ENCODE results near the gene TRPM4. TPM values are rescaled to one million over a fixed set of nuclear protein-coding genes. Genes with fewer than 3 reads are reported as not detected.

Gene TRPM4
- total and polyA plus RNA-seq, 2 experiments from 2014 or later: 16.5 to 25.7 TPM

DNA sequence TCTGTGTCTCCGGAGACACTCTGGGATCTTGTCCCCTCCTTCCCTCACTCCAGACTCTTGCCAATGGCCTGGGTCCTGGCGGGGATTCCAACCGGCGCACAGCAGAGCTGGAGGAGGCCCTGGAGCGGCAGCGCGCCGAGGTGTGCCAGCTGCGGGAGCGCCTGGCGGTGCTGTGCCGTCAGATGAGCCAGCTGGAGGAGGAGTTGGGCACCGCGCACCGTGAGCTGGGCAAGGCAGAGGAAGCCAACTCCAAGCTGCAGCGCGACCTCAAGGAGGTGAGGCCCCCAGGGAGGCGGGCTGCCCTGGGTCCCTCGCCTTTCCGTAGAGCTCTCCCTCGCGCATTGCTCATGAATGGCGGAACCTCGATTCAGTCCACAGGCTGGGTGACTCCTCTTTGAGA lies 27.3 kb upstream of the TRPM4 start (continued):
- TF ChIP-seq, protein P1, sequence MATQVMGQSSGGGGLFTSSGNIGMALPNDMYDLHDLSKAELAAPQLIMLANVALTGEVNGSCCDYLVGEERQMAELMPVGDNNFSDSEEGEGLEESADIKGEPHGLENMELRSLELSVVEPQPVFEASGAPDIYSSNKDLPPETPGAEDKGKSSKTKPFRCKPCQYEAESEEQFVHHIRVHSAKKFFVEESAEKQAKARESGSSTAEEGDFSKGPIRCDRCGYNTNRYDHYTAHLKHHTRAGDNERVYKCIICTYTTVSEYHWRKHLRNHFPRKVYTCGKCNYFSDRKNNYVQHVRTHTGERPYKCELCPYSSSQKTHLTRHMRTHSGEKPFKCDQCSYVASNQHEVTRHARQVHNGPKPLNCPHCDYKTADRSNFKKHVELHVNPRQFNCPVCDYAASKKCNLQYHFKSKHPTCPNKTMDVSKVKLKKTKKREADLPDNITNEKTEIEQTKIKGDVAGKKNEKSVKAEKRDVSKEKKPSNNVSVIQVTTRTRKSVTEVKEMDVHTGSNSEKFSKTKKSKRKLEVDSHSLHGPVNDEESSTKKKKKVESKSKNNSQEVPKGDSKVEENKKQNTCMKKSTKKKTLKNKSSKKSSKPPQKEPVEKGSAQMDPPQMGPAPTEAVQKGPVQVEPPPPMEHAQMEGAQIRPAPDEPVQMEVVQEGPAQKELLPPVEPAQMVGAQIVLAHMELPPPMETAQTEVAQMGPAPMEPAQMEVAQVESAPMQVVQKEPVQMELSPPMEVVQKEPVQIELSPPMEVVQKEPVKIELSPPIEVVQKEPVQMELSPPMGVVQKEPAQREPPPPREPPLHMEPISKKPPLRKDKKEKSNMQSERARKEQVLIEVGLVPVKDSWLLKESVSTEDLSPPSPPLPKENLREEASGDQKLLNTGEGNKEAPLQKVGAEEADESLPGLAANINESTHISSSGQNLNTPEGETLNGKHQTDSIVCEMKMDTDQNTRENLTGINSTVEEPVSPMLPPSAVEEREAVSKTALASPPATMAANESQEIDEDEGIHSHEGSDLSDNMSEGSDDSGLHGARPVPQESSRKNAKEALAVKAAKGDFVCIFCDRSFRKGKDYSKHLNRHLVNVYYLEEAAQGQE (IDR thresholded peaks at IDR 0.05; ENCODE audit: unreplicated experiment): no peak

GRCh38 chr19:49132974-49133609 lies 24.5 kb upstream of the TRPM4 start:
- H3F3A ChIP-seq (replicated peaks; ENCODE audit: low read depth): peaks cover 20% of the 10 kb centered on the region; the same call in 1 of the 2 replicates
- H3K27ac Mint-ChIP-seq: no peak overlapping the region
- TF ChIP-seq CREB1 (CRISPR knock-in tag; IDR thresholded peaks at IDR 0.05; ENCODE audit: low read depth): no peak
- 0 out of 2 replicates have a peak, but pooled peaks have one; percentile 31 for TF ChIP-seq POLR2AphosphoS5 (IDR thresholded peaks at IDR 0.05; ENCODE audit: low read depth)
- peaks cover 3% of the 10 kb centered on the region; the same call in 1 of the 2 replicates for H3K36me3 ChIP-seq (ENCODE audit: insufficient read depth)
- no peaks in the 10 kb centered on the region for H3K9me2 ChIP-seq (ENCODE audit: insufficient read depth)
- no peak overlapping the region for H3K27ac ChIP-seq (ENCODE audit: low read depth)
- peak overlapping the region; percentile 67 for H3K4me3 ChIP-seq
- H3K4me3 Mint-ChIP-seq: peak overlapping the region; percentile 64
- no peaks in the 10 kb centered on the region for H3K27me3 ChIP-seq (ENCODE audit: insufficient read depth)
- peaks cover 15% of the 10 kb centered on the region for H3K27me3 Mint-ChIP-seq (ENCODE audit: insufficient read depth, low read depth, poor library complexity)
- DNase-seq (ENCODE audit: low spot score) (peak; percentile 84), ATAC-seq (peak; percentile 21)
- H3K4me1 Mint-ChIP-seq: peaks cover 30% of the 10 kb centered on the region
- peak overlapping the region; percentile 77 for H3K4me2 ChIP-seq
- peaks cover 39% of the 10 kb centered on the region for H3K36me3 Mint-ChIP-seq (ENCODE audit: low read depth)
- H3K4me1 ChIP-seq (ENCODE audit: insufficient read depth): peaks cover 18% of the 10 kb centered on the region
- H2AFZ ChIP-seq: peak overlapping the region; percentile 94
- no peaks in the 10 kb centered on the region for H4K20me1 ChIP-seq (replicated peaks; ENCODE audit: insufficient read depth)
- no peaks in the 10 kb centered on the region for H3K9me3 Mint-ChIP-seq
- no peaks in the 10 kb centered on the region for H3K79me2 ChIP-seq (replicated peaks; ENCODE audit: insufficient read depth)

DNA sequence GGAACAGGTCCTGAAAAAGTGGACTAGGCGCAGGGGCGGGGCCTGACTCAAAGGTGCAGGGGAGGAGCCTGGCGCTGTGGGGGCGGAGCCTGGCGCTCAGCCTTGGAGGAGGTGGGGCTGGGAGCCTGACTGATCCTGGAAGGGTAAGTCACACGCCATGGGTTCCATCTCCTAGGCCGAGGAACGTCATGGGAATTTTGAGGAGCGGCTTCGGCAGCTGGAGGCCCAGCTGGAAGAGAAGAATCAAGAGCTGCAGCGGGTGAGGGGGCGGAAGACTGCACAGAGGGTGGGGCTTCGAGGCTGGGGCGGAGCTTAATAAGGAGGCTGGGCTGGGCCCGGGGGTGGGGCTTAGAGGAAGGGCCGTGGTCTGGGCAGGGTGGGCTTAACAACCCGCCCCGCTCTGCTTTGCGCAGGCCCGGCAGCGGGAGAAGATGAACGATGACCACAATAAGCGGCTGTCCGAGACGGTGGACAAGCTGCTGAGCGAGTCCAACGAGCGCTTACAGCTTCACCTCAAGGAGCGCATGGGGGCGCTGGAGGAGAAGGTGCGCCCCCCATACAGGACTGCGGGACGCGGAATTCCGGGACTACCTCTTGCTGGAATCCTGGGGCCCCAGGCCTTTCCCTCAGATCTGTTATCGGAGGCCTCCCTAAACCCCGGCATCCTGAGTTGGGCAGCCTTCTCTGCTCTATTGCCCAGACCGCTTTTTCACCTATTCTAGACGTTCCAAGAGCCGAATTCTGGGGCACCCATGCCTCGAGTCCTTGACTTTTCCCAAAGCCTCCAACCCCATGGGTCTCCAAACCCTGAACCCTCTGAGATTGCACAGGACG lies 23.8 kb upstream of the TRPM4 start:
- H3K36me3 Mint-ChIP-seq (ENCODE audit: low read depth): peaks cover 39% of the 10 kb centered on the region
- peak; percentile 62 for ATAC-seq
- peak overlapping the region; percentile 67 for H3K4me3 ChIP-seq

More for the DNA sequence above, 23.8 kb upstream of the TRPM4 start:
- no peaks in the 10 kb centered on the region for H3K9me3 Mint-ChIP-seq
- no peak for TF ChIP-seq POLR2AphosphoS5 (IDR thresholded peaks at IDR 0.05; ENCODE audit: low read depth)
- peak in 1 of 2 experiments; percentile 38; a peak in 1 of 4 replicates for TF ChIP-seq CTCF (conservative IDR thresholded peaks at IDR 0.05; ENCODE audit: low read depth in 2 of 2)
- peaks cover 3% of the 10 kb centered on the region; the same call in 1 of the 2 replicates for H3K36me3 ChIP-seq (ENCODE audit: insufficient read depth)
- no peaks in the 10 kb centered on the region for H3K27me3 ChIP-seq (ENCODE audit: insufficient read depth)
- H4K20me1 ChIP-seq (replicated peaks; ENCODE audit: insufficient read depth): no peaks in the 10 kb centered on the region
- peak overlapping the region; percentile 77 for H3K4me2 ChIP-seq
- DNase-seq (ENCODE audit: low spot score): peak; percentile 91
- H3K27ac Mint-ChIP-seq: no peak overlapping the region
- no peak overlapping the region for H3K27ac ChIP-seq (ENCODE audit: low read depth)
- H2AFZ ChIP-seq: peak overlapping the region; percentile 94
- H3K27me3 Mint-ChIP-seq (ENCODE audit: insufficient read depth, low read depth, poor library complexity): peaks cover 15% of the 10 kb centered on the region
- no peaks in the 10 kb centered on the region for H3K9me2 ChIP-seq (ENCODE audit: insufficient read depth)
- peaks cover 17% of the 10 kb centered on the region; the same call in 1 of the 2 replicates for H3F3A ChIP-seq (replicated peaks; ENCODE audit: low read depth)
- H3K4me1 ChIP-seq (ENCODE audit: insufficient read depth): peaks cover 14% of the 10 kb centered on the region
- no peaks in the 10 kb centered on the region for H3K79me2 ChIP-seq (replicated peaks; ENCODE audit: insufficient read depth)
- peak overlapping the region; percentile 64 for H3K4me3 Mint-ChIP-seq
- H3K4me1 Mint-ChIP-seq: peaks cover 25% of the 10 kb centered on the region
